ENCODE results near the gene UBR2.
A peak's percentile ranks its signal among the peaks of the same experiment; 100 is the strongest.

UBR2 gene

GRCh38 chr6:42563697-42564505 is at the start of gene UBR2:
Gene UBR2 (plus strand): TSS chr6:42564029. CDS start chr6:42564320, 291 bp downstream.
- H3K4me3 ChIP-seq (ENCODE audit: low read depth, low read length), result peak within 1 kb of the TSS; percentile 99
- peak; percentile 95 for DNase-seq (ENCODE audit: low read depth)

- DNase-seq (ENCODE audit: low read depth), result no peak
- H3K4me3 ChIP-seq (ENCODE audit: low read depth, low read length), result no peak overlapping the region
These were observed 49.1 kb upstream of the UBR2 start for GRCh38 chr6:42514745-42515144.

DNA sequence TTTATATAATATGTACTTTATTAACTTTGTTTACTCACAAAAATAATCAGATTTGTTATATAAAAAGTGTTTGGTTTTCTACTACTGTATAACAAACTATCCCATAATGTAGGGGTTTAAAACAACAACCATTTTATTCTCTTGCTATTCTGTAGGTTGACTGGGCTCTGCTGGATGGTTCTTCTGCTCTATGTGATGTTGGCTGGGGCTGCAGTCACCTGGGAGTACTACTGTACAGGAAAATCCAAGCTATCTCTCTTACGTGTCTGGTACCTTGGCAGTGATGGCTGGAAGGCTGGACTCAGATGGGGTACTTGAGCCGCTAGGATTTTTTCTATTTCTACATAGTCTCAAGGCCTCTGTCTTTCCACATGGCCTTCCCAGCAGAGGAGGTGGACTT is 44.0 kb upstream of the UBR2 start:
- DNase-seq (ENCODE audit: low read depth), result no peak

DNA sequence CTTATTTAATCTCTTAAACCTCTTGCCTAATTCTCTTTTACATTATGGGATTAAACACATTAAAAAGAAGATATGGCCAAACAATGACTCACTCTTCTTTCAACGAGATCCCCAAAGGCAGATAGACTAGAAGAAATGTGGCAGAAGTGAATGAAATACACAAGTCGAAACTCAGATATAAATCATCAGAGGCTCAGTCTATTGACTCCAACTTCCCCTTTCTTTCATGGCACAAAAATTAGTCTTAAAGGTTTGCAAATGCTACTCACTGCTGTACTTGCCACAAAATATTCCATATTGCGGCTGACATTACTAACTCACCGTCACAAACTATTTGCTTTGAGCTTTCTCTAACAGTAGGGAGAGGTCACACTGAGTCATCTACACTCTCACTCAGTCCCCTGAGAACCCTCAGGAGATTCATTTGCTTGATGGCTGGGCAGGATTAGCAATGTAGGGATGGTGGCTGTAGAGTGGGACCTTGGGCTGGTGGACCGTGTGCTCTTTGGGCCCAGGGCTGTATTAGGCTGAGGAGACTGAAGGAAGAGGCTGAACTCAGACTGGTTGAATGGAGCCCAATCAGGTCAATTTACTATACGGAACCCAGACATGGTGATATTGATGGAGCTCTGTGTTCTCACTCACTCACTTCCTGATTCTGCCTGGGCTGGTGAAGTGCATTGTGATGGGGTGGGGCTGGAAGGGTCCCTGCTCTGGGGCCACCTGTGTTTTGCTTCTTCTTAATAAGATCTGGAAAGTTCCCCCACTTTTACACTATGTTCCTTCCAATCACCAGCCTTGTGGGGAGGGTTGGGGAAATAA is 42.8 kb upstream of the UBR2 start:
- no peak overlapping the region for H3K4me3 ChIP-seq (ENCODE audit: low read depth, low read length)
- no peak for DNase-seq (ENCODE audit: low read depth)

More for the DNA sequence above, 44.0 kb upstream of the UBR2 start:
- H3K4me3 ChIP-seq (ENCODE audit: low read depth, low read length), result no peak overlapping the region

DNA sequence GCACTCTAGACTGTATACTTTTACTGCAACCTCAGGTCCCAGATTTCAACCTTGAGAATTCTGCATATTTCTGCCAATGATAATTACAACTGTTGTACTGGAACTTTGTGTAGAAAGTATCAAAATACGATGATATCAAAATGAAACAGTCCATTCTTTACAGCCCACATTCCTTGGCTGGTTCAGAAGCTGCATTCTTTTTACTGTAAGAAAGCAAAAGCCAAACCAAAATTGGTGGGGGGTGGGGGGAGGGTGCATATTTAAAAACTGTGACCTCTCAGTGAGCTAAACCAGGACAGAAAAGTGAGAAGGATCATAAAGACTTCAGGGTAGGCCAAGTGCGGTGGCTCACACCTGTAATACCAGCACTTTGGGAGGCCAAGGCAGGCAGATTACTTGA is 41.8 kb upstream of the UBR2 start:
- H3K4me3 ChIP-seq (ENCODE audit: low read depth, low read length), result no peak overlapping the region
- DNase-seq (ENCODE audit: low read depth), result no peak

DNA sequence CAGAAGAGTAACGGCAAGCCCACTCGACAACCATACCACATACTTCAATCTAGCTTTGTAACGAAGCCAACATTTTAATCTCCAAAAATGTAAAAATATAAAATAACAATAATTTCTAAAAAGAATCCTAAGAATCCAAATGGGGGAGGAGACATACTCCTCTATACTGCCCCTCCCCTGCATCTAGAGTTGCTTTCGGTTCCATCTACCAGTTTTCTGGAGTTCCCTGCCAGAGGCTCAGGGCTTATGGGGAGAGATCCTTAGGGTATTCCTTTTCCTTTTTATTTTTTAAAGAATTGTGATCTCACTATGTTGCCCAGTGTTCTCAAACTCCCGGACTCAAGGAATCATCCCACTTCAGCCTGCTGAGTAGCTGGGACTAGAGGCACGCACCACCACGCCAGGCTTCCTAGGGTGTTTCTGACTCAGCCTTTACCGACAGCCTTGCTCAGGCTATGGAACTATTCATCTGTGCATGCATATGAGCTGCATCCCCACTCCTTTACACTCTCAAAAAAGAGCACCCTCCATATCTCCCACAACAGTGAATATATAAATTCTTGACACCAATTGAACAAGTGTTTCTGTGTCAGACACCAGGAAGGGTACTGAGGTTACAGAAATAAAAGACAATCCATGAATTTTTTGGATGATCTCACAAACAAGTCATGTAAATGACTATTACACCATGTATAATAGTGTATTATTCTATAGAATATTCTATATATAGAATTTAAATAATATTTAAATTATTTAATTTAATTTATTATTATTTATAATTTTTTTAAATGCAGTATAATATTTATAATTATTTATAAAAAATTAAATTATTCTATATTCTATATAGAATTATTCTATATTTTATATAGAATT is 40.7 kb upstream of the UBR2 start:
- no peak overlapping the region for H3K4me3 ChIP-seq (ENCODE audit: low read depth, low read length)
- no peak for DNase-seq (ENCODE audit: low read depth)

- H3K4me3 ChIP-seq (ENCODE audit: low read depth, low read length), result no peak overlapping the region
- DNase-seq (ENCODE audit: low read depth), result no peak
These were observed 38.6 kb upstream of the UBR2 start for GRCh38 chr6:42525206-42525605.

DNA sequence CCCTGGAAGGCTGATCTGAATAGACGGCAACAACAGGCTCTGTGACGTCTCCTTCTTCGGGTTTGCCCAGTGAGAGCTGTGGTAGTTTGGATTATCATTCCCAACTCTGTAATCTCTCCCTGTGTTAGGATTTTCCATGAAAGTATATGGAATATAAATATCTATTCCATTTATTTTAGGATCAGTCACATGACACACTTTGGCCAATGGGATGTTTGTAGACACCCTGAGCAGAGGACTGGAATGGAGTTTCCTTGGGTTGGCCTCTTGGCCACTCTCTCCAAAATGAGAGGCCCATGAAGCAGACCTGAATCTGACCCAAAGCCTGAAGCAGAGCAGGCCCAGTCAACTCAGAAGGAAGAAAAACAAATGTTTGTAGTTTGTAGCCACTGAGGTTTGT is 37.2 kb upstream of the UBR2 start:
- no peak for DNase-seq (ENCODE audit: low read depth)
- no peak overlapping the region for H3K4me3 ChIP-seq (ENCODE audit: low read depth, low read length)

DNA sequence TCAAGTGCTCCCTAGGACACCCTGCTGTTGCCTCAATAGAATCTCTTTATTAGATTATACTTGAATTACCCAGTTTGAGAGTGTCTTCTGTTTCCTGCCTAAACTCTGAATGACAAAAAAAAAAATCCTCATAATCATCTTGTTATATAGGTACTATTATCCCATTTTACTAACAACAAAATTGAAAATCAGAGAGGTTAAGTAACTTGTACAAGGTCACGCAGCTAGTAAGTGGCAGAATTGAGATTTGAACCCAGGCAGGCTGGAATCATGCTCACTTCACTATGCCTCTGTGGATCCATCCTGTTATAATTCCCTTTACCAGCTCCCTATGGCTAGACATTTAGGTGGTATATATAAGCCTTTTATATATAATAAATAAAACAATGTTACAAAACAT is 36.6 kb upstream of the UBR2 start:
- DNase-seq (ENCODE audit: low read depth), result no peak
- no peak overlapping the region for H3K4me3 ChIP-seq (ENCODE audit: low read depth, low read length)

DNA sequence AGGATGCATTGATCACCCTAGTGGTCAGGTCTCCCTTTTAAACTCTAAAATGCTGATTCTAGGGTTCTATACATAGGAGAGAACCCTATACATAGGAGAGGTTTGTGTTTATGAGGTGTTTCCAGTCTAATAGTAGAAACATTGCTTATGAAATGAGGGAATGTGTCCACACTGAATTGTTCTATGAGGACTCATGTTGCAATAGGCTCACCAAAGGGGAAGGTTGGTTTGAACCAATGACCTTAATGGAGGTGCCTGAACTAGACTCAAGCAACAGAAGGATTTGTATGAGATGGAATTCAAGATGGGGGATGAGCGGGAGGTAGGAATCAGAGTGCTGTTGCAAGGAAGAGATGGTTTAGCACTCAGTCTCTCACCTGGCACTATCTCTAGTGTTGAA is 33.5 kb upstream of the UBR2 start:
- DNase-seq (ENCODE audit: low read depth), result no peak
- no peak overlapping the region for H3K4me3 ChIP-seq (ENCODE audit: low read depth, low read length)

GRCh38 chr6:42530751-42531150 is 33.1 kb upstream of the UBR2 start:
- H3K4me3 ChIP-seq (ENCODE audit: low read depth, low read length), result no peak overlapping the region

DNA sequence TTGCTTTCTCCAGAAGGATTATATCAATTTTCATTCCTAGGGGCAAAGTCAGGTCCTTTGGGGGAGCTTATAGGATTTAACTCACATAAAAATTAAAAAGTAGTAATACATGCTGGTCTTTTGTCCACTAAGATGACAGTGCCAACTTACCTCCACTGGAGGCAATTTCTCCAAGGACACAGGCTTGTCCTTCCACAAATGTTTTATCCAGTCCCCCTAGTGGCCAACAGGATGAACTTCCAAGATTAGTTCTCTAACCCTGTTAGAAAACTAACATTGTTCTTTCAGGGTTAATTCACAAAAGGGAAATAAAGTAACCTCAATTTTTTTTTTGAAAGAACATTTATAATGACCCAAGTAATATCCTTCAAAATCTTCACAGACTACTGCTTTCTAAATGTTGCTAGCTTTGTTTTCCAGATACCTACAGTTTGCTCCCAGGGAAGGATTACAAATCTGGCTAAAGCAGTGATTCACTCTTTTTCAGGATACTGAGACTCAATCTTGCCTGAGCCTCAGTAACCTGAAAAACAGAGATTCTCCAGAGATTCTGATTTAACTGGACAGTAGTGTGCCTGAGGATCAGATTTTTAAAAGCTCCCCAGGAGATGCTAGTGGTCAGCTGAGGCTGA is 31.7 kb upstream of the UBR2 start:
- no peak for DNase-seq (ENCODE audit: low read depth)
- no peak overlapping the region for H3K4me3 ChIP-seq (ENCODE audit: low read depth, low read length)

More at GRCh38 chr6:42530751-42531150, 33.1 kb upstream of the UBR2 start:
- no peak for DNase-seq (ENCODE audit: low read depth)

- H3K4me3 ChIP-seq (ENCODE audit: low read depth, low read length), result no peak overlapping the region
- DNase-seq (ENCODE audit: low read depth), result no peak
These were observed 30.0 kb upstream of the UBR2 start for GRCh38 chr6:42533794-42534193.

DNA sequence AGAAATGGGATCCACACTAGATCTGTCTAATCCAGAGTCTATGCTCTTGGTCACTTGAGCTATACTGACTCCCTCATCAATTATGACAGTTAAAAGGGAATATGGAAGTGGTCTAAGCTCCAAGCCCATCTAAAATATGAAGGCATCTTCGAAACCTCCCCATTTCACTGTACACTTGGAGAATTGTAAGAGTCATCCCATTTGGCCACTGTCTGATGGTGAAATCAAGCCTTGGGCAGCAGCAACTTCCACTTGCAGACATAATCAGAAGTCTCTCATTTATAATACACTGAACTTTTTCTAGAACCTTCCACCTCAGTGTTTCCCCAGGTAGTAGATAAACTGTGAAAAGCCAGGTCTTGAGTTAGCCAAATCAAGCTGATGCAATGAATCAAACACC is 26.3 kb upstream of the UBR2 start:
- no peak for DNase-seq (ENCODE audit: low read depth)
- no peak overlapping the region for H3K4me3 ChIP-seq (ENCODE audit: low read depth, low read length)

- DNase-seq (ENCODE audit: low read depth), result no peak
- H3K4me3 ChIP-seq (ENCODE audit: low read depth, low read length), result no peak overlapping the region
These were observed 24.7 kb upstream of the UBR2 start for GRCh38 chr6:42539135-42539534.

GRCh38 chr6:42545226-42545773 is 18.5 kb upstream of the UBR2 start:
- no peak for DNase-seq (ENCODE audit: low read depth)
- H3K4me3 ChIP-seq (ENCODE audit: low read depth, low read length), result no peak overlapping the region

- peak; percentile 21 for DNase-seq (ENCODE audit: low read depth)
- peak overlapping the region; percentile 58 for H3K4me3 ChIP-seq (ENCODE audit: low read depth, low read length)
These were observed 16.2 kb upstream of the UBR2 start for GRCh38 chr6:42547407-42548329.

- no peak for DNase-seq (ENCODE audit: low read depth)
- H3K4me3 ChIP-seq (ENCODE audit: low read depth, low read length), result no peak overlapping the region
These were observed 13.6 kb upstream of the UBR2 start for GRCh38 chr6:42550277-42550676.
